ENCODE data around the gene FBXL7.
A peak's percentile ranks its signal among the peaks of the same experiment; 100 is the strongest.

The FBXL7 gene

GRCh38 chr5:15786884-15787283, 286.9 kb downstream of the FBXL7 start:
- no peak for DNase-seq

DNA sequence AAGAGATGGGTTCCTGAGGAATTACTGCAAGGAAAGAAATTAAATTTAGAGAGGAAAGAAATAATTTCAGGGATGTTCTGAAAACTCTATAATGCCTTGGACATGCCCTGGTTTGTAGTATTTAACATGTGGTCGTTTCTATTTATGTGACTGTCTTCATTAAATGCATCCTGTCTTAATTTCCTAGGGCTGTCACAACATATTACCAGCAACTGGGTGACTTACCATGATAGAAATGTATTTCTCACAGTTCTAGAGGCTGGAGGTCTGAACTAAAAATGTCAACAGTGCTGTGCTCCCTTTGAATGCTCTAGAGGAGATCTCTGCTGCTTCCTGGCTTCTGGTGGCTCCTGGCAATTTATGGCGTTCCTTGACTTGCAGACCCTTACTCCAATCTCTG, 287.7 kb downstream of the FBXL7 start:
- no peak for DNase-seq

DNA sequence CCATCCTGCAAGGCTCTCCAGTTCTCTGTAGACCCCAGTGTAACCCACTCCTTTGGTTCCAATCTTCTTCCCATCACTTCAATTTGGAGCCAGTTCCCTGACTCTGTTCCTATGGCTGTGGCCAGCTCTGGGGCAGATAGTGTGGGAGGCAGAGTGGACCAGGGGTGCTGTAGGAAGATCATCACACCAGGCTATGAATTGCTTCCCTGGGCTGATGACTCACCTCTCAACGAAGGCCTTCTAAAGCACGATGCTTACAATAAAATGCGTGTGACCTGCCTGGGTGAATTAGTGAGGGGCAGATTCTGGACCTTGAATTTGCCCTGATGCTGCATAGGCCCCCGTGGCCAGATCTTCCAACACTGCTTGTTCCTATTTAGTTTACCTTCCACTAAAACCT, 289.7 kb downstream of the FBXL7 start:
- no peak for DNase-seq

GRCh38 chr5:15790446-15791018, 290.6 kb downstream of the FBXL7 start:
- DNase-seq: peak in 1 of 2 experiments; percentile 52

- peak; percentile 24 to 78 for DNase-seq
Measured at GRCh38 chr5:15791274-15791673, 291.3 kb downstream of the FBXL7 start.

DNA sequence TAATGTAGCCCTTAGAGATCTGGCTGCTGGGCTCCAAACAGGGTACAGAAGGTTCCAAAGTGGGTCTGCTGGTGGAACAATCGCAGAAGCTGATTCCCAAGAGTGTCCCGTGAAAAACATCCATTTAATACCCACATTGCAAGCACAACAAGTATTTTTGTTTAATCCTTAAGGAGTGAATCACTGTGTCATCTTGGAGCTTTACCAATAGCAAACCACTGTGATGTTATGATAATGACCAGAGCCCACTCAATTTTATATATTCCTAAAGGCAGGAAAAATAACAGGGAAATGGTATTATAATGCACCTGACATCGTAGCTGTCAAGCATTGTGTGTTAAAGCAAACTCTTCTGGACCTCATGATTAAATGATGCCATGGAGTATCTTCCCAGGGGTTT, 291.9 kb downstream of the FBXL7 start:
- no peak for DNase-seq

GRCh38 chr5:15794052-15794985, 294.3 kb downstream of the FBXL7 start:
- DNase-seq: peak in 1 of 2 experiments; percentile 15

- DNase-seq: no peak
Measured at GRCh38 chr5:15796096-15796495, 296.1 kb downstream of the FBXL7 start.

DNA sequence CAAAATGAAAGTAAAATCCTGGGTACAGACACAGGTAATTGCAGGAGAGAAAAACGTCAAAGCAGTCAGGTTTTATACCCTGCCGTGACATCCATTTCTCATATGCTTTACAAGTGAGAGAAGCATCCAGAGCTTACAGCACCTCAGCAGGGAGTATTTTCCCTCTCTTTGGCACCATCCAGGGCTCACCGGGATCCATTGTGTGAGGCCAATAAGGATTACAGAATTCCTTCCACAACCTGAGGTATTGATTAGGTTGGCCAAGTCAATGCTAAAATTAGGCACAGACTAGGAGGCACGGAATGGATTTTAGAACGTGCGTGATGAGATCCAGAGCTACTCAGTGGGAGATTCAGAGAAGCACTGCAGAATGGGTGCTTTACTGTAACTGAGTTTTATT, 296.6 kb downstream of the FBXL7 start:
- DNase-seq: no peak

GRCh38 chr5:15797116-15797515, 297.1 kb downstream of the FBXL7 start:
- DNase-seq: peak in 1 of 2 experiments; percentile 30

- DNase-seq: no peak
Measured at GRCh38 chr5:15798006-15798405, 298.0 kb downstream of the FBXL7 start.

- no peak for DNase-seq
Measured at GRCh38 chr5:15799014-15799413, 299.0 kb downstream of the FBXL7 start.

DNA sequence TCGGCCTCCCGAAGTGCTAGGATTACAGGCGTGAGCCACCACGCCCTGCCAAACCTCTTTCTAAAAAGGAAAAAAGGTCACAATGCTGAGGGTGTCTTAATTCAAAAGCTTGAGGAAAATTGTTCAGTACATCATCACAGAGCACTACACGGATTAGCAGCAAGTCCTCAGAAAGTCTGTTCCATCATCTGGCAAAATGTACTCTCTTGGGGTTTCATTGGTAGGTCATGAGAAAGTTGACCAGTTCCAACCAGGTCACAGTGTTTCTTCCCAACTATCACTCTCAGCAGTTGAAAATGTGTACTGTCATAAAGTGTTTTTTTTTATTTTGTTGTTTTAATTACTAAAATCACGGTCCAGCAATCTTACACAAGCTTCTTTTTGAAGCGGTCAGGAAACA, 299.6 kb downstream of the FBXL7 start:
- DNase-seq: no peak

DNA sequence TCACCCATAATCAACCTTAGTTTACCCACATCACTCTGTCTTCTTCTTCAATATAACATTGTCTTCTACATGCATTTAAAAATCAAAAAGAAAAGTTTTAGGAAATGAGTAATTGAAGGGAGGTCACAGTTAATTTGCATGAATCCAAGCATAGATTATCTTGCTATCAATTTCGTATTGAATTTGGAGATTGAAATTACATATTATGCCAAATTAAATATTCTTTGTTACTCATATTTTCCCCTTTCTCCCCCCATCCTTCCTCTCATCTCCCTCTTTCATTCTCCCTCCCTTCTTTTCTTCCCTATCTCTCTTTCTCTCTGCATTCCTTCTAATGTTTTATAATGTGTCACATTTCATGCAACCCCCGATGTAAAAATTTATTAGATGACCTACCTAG, 303.3 kb downstream of the FBXL7 start:
- DNase-seq: no peak

DNA sequence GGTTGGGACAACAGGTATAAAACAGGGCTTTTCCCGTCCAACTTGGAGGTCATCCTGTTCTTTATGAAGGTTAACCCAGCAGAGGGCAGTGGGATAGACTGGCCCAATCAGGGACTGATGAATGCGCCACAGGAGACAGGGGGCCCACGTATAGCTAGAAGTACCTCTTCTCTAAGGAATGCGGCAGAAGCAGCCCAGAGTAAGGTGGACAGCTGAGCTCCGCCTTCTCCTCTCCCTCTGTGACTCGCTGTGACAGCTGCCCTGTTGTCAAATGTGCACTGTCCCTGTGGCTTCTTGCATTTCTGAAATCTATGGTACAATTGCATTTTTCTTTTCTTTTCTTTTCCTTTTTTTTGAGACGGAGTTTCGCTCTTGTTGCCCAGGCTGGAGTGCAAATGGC, 306.6 kb downstream of the FBXL7 start:
- no peak for DNase-seq

GRCh38 chr5:15807248-15807647, 307.3 kb downstream of the FBXL7 start:
- no peak for DNase-seq

DNA sequence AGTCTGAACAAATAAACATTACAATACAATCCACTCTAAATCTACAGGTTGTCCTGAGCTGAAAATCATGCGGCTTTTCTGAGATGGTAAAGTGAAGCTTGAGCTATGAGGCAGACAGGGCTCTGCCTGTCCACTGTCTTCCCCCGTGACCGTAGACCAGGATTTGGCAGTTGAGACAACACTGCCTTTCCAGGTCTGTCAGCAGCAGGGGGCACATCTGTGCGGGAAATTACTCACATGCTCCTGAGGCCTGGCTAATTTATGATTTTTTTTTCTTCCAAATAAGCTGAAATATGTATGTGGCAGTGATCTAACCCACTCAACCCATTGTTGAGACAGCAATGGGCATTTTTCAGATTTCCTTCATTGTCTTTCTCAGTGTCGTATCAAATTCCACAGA, 307.9 kb downstream of the FBXL7 start:
- peak; percentile 45 to 83 for DNase-seq

DNA sequence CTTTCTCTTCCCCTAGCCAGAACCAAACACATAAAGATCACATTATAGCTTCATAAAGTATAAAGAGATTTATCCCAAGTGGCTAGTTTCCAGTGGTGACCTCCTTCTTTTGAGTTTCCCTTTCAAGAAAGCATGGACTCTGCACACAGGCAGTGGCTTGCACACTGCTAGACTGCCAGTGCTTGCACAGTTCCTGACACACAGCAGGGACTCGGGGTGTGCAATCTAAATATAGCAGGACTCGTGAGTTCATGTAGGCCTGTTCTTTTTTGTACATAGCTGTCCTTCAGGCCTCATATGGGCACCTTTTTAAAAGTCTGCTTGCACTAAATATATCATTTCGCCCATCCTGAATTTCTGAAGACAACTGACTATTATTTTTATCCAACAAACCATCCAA, 308.6 kb downstream of the FBXL7 start:
- no peak for DNase-seq

DNA sequence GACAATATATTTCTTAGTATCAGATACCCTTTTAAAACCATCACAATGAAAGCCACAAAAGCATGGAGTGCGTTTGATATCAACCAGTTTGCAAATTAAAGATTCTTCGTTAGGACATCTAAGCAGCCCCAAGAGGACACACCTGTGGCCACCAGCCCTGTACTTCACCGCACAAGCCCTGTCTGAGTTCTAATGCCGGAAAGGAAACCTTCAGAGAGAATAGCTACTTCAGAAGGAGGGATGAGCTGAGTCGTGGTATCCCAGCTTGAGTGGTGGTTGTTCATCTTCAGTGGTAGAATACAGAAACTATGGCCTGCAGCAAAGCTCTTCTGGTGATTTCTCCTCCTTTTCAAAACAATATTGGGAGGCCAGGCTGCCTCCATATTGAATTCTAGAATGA, 319.6 kb downstream of the FBXL7 start:
- no peak for DNase-seq

DNA sequence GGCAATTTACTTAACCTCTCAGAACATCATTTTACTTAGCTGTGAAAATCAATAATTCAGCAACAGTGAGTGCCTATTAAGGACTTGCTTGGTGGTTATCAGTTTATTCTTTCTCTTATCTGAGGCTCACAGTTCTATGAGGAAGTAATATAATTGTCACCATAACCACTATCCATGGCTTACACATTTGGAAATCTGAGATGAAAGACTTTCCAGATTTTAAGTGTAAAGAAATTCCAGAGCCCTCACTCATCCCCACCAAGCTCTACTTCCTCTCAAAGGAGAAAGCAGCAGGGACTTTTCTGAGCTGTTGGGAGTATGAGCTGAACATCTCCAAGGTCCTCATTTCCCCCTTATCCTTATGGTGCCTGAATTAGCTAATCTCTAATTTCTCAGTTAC, 321.5 kb downstream of the FBXL7 start:
- DNase-seq: no peak

- no peak for DNase-seq
Measured at GRCh38 chr5:15823398-15823797, 323.4 kb downstream of the FBXL7 start.

DNA sequence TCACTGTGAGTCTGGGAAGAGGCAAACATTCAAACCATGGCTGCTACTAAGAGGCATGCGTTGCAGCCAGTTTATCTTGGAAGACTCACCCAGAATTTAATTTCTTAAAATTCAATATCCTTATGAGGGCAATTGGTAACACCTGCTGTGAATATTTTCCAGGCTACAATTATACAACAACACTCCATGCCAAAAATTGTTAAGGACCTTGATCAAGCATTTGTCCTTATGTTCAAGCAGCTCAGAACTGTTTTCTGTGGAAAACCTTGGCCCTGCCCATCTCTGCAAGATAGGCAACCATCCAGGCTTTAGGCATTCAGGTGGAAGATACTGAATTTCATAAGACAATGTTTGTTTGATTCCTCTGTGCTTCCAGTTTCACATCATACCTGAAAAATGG, 327.8 kb downstream of the FBXL7 start:
- peak; percentile 1 to 49 for DNase-seq

DNA sequence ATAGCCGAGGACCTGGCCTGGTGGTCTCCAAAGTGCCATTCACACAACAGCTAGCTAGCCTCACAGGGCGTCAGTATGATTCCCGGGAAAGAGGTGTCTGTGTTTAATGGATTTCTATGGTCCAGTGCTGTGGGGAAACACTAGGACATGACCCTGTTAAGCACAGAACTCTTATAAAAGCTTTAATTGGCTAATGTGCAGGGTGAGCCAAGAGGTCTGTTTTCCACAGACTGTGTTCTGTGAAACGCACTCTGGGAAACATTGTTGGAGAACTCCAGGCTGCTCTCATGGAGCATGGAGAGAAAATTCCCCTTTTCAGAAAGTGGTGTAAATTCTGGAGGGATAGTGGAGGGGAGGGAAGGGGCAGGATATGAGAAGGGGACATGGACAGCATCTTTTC, 331.4 kb downstream of the FBXL7 start:
- no peak for DNase-seq

DNA sequence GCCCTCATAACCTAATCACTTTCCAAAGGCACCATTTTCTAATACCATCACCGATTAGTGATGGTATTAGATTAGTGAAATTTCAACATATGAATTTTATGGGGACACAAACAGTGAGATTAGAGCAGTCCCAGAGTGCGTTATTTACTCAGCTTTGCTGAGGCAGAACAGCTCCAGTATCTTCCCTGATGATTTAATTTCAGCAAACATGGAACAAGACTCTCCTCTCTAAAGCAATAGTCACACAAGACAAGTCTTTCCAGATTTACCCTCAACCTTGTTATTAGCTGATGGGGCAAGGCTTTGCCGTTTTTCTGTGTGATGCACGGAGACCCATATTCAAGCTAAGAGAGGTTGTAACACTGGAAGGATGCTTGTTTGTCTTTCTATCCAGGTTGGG, 333.4 kb downstream of the FBXL7 start:
- no peak for DNase-seq
